ENCODE data around the gene ARSB.
A peak's percentile ranks its signal among the peaks of the same experiment; 100 is the strongest.

The ARSB gene

DNA sequence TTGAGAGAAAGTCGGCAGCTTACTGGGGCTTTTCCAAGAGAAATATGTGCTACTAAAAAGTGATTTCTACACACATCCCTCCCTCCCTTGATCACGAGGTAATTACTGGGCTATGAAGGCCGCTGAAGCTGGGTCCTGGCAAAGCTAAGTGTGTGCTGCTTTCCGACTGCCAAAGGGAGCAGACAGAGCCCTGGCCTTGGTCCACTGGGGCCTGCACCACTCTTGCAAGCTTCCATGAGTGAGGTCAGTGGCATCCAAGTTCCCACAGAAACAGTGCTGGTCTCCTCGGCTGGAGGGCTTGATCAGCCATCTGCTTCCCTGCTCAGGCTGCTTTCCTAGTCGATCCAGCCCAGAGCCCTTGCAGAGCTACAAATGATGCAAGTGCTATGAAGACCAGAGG, 181.8 kb downstream of the ARSB start:
- H3K4me2 ChIP-seq (ENCODE audit: low read length), result no peak overlapping the region
- H3F3A ChIP-seq (ENCODE audit: insufficient read depth, low read length), result no peaks in the 10 kb centered on the region
- no peaks in the 10 kb centered on the region for H3K9me3 ChIP-seq (ENCODE audit: low read length)
- TF ChIP-seq, protein P1, sequence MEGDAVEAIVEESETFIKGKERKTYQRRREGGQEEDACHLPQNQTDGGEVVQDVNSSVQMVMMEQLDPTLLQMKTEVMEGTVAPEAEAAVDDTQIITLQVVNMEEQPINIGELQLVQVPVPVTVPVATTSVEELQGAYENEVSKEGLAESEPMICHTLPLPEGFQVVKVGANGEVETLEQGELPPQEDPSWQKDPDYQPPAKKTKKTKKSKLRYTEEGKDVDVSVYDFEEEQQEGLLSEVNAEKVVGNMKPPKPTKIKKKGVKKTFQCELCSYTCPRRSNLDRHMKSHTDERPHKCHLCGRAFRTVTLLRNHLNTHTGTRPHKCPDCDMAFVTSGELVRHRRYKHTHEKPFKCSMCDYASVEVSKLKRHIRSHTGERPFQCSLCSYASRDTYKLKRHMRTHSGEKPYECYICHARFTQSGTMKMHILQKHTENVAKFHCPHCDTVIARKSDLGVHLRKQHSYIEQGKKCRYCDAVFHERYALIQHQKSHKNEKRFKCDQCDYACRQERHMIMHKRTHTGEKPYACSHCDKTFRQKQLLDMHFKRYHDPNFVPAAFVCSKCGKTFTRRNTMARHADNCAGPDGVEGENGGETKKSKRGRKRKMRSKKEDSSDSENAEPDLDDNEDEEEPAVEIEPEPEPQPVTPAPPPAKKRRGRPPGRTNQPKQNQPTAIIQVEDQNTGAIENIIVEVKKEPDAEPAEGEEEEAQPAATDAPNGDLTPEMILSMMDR (IDR thresholded peaks at IDR 0.05; ENCODE audit: low read length), result no peak
- H4K20me1 ChIP-seq (ENCODE audit: insufficient read depth, low read length), result no peaks in the 10 kb centered on the region
- H3K36me3 ChIP-seq (ENCODE audit: insufficient read depth, low read length), result no peaks in the 10 kb centered on the region
- H3K79me2 ChIP-seq (ENCODE audit: insufficient read depth, low read length), result no peaks in the 10 kb centered on the region
- H3K9me2 ChIP-seq (ENCODE audit: low read depth, low read length), result no peaks in the 10 kb centered on the region
- peaks cover 4% of the 10 kb centered on the region for H3K4me1 ChIP-seq (ENCODE audit: insufficient read depth, low read length, severe bottlenecking)
- H3K4me3 ChIP-seq (ENCODE audit: low read depth, low read length, poor library complexity, severe bottlenecking), result no peak overlapping the region
- H3K27ac ChIP-seq (ENCODE audit: low read depth, low read length, poor library complexity, severe bottlenecking), result no peak overlapping the region
- no peaks in the 10 kb centered on the region for H3K27me3 ChIP-seq (ENCODE audit: insufficient read depth, low read length)
- H2AFZ ChIP-seq (ENCODE audit: low read length), result no peak overlapping the region
- H3K9ac ChIP-seq (ENCODE audit: low read length), result no peak overlapping the region

DNA sequence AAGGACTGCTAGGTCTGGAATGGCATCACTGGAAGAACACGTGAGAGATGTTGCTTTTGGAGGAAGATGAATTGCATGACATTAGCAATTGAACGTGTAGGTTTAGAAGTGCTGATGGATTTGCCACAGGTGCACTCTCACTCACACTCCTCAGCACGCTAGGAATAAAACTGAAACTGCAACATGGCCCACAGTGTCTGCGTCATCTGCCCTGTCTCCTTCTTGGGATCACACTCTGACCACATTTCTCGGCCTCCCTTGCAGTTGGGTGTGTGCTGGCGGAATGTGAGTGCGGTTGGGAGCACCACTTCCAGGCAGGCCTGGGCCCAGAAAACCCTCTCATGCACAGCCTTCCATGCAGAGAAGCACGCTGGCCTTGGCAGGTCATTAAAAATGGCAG, 183.7 kb downstream of the ARSB start:
- Histone ChIP-seq H3F3A (ENCODE audit: insufficient read depth, low read length) (no peaks in the 10 kb centered on the region), H3K4me1 (ENCODE audit: insufficient read depth, low read length, severe bottlenecking) (peaks cover 4% of the 10 kb centered on the region), H4K20me1 (ENCODE audit: insufficient read depth, low read length) (no peaks in the 10 kb centered on the region), H3K27me3 (ENCODE audit: insufficient read depth, low read length) (no peaks in the 10 kb centered on the region), H3K9ac (ENCODE audit: low read length) (no peak overlapping the region), H2AFZ (ENCODE audit: low read length) (no peak overlapping the region), H3K4me3 (ENCODE audit: low read depth, low read length, poor library complexity, severe bottlenecking) (no peak overlapping the region), H3K27ac (ENCODE audit: low read depth, low read length, poor library complexity, severe bottlenecking) (no peak overlapping the region), H3K79me2 (ENCODE audit: insufficient read depth, low read length) (no peaks in the 10 kb centered on the region), H3K9me2 (ENCODE audit: low read depth, low read length) (no peaks in the 10 kb centered on the region), H3K36me3 (ENCODE audit: insufficient read depth, low read length) (no peaks in the 10 kb centered on the region), H3K4me2 (ENCODE audit: low read length) (no peak overlapping the region), H3K9me3 (ENCODE audit: low read length) (no peaks in the 10 kb centered on the region)
- TF ChIP-seq, protein P1 (IDR thresholded peaks at IDR 0.05; ENCODE audit: low read length), result no peak
- TF ChIP-seq EZH2 (IDR thresholded peaks at IDR 0.05; ENCODE audit: borderline replicate concordance, low read length), result no peak

DNA sequence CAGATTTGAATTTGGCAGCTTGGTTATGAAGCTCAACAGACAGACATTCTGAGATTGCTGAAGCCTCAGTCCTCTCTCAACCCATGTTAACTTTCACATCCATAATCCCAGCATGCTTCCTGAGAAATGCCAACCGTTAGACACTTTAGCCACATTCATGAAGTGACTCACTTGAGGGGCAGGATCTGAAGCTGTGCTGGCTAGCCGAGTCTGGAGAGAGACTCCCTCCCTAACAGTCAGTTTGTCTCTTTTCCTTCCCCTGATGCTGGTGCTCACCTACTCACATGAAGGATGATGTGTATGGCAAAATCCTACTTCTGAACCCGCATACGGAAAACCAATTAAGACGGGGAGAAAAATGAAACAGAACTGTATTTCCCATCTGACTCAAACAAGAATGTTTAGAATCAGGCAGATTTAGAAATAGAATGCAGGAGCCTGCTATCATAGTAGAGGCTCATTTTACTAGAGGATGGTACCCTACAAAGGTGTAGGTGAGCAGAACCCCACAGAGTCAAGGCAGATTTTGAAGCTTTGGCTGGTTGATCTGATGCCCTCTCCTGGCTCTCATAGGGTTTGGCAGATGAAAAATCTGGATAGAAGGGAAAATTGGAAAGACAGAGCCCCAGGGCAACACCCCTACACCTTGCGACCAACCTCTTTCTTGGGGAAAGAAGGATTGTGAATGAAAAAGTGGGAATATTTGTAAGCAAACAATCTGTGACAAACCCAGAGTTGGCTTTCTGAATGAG, 185.7 kb downstream of the ARSB start:
- no peak overlapping the region for H3K4me2 ChIP-seq (ENCODE audit: low read length)
- H3K9me3 ChIP-seq (ENCODE audit: low read length), result no peaks in the 10 kb centered on the region
- H3K9me2 ChIP-seq (ENCODE audit: low read depth, low read length), result no peaks in the 10 kb centered on the region
- H3K79me2 ChIP-seq (ENCODE audit: insufficient read depth, low read length), result no peaks in the 10 kb centered on the region
- TF ChIP-seq EZH2 (IDR thresholded peaks at IDR 0.05; ENCODE audit: borderline replicate concordance, low read length), result no peak
- TF ChIP-seq, protein P1 (IDR thresholded peaks at IDR 0.05; ENCODE audit: low read length), result peak; percentile 20; the same call in 1 of the 2 replicates
- H3K27me3 ChIP-seq (ENCODE audit: insufficient read depth, low read length), result no peaks in the 10 kb centered on the region
- no peak overlapping the region for H3K9ac ChIP-seq (ENCODE audit: low read length)
- no peaks in the 10 kb centered on the region for H3K36me3 ChIP-seq (ENCODE audit: insufficient read depth, low read length)
- H2AFZ ChIP-seq (ENCODE audit: low read length), result no peak overlapping the region
- peaks cover 17% of the 10 kb centered on the region for H3K4me1 ChIP-seq (ENCODE audit: insufficient read depth, low read length, severe bottlenecking)
- H3K27ac ChIP-seq (ENCODE audit: low read depth, low read length, poor library complexity, severe bottlenecking), result peak overlapping the region; percentile 43
- H3F3A ChIP-seq (ENCODE audit: insufficient read depth, low read length), result no peaks in the 10 kb centered on the region
- H3K4me3 ChIP-seq (ENCODE audit: low read depth, low read length, poor library complexity, severe bottlenecking), result no peak overlapping the region
- no peaks in the 10 kb centered on the region for H4K20me1 ChIP-seq (ENCODE audit: insufficient read depth, low read length)

Measured in OCI-LY1 (cell line).